HG03469 (cell line): Measurements from ENCODE around the gene UNCX.

ENCODE experiments used
- ATAC-seq: cut with Tn5 transposase; IDR thresholded peaks from one replicate; pipeline ENCODE4 v1.9.1; 2021; ENCODE audit warnings: mild to moderate bottlenecking, moderate library complexity, moderate number of reproducible peaks; ENCODE audit not compliant: unreplicated experiment

Gene UNCX

DNA sequence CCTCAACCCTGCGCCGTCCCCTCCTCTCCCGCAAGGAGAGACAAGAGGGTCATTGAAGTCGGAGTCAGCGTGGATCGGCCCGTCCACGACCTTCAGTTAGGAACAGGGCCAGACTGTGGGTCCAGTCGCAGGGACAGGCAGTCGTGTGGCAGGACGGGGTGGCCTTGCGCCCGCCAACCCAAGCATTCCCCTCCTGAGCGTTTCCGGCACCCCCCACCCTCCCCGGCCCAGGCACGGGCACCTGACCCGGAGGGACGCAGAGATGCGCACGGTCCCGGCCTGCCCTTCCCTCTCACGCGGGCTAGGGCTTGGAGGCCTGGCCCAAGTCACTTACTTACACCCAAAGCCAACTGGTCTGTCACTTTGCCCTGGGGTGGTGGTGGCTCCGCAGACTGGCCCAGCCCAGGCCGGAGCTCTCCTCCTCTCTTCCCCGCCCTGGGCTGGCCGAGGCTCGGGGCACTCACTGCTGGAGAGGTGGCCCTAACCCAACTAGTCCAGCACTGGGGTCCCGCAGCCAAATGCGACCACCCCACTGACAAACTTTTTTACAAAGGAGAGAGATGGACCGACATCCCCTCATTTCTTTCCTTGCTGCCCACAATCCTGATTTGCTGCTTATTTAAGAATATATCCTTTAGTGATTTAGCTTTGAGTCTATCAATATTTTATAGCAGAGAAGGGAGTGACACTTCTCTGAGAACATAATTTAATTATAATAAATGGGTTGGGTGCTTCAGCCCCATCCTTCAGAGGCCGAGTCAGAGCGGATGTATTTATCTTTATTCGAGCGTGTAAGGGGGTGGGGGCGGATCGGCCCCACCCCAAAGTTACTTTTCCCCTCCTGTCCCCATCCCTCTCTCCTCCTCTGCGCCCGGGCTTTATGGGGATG, 1.2 kb upstream of the UNCX start:
- no peak for ATAC-seq

GRCh38 chr7:1232103-1232466, 587 bp upstream of the UNCX start:
- no peak for ATAC-seq

DNA sequence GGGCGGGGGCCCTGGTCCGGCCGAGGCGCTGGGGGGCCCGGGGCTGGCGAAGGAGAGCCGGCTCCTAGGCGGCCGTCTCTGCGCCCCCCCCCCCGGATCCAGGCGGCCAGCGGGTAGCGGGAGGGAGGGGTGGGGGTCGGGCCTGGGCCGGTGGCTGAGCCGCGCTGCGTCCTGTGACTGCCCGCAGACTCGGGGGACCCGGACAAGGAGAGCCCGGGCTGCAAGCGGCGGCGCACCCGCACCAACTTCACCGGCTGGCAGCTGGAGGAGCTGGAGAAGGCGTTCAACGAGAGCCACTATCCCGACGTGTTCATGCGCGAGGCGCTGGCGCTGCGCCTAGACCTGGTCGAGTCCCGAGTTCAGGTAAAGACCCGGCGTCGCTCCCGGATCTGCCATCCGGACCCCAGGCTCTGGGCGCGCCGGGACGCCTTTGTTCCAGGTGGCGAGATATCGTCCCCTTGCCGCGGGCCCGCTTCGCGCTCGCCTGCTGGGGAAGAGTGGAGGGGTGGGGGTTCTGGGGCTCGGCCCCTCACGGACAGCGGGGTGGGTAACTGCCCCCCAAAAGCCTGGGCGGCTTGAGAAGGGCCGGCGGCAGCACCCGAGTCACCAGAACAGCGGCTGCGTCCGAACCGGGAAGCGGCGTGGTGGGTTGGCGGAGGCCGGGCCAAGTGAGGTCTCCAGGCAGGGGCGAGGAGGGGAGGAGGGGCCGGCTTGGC, 819 bp downstream of the UNCX start:
- no peak for ATAC-seq

GRCh38 chr7:1234049-1234880, 1.6 kb downstream of the UNCX start:
- ATAC-seq, result no peak

- no peak for ATAC-seq
Measured at GRCh38 chr7:1234881-1235500, 2.3 kb downstream of the UNCX start.

GRCh38 chr7:1235501-1236131, 2.9 kb downstream of the UNCX start:
- ATAC-seq, result no peak

DNA sequence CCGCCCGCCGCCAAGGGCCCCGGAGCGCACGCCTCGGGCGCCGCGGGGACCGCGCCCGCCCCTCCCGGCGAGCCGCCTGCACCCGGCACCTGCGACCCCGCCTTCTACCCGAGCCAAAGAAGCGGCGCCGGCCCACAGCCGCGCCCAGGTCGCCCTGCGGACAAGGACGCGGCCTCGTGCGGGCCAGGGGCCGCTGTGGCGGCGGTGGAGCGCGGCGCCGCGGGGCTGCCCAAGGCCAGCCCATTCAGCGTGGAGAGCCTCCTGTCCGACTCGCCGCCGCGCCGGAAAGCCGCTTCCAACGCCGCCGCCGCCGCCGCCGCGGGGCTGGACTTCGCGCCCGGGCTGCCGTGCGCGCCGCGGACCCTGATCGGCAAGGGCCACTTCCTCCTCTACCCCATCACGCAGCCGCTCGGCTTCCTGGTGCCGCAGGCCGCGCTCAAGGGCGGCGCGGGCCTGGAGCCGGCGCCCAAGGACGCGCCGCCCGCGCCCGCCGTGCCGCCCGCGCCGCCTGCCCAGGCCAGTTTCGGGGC, 3.5 kb downstream of the UNCX start:
- ATAC-seq, result no peak

GRCh38 chr7:1236831-1237701, 4.4 kb downstream of the UNCX start:
- ATAC-seq, result no peak

DNA sequence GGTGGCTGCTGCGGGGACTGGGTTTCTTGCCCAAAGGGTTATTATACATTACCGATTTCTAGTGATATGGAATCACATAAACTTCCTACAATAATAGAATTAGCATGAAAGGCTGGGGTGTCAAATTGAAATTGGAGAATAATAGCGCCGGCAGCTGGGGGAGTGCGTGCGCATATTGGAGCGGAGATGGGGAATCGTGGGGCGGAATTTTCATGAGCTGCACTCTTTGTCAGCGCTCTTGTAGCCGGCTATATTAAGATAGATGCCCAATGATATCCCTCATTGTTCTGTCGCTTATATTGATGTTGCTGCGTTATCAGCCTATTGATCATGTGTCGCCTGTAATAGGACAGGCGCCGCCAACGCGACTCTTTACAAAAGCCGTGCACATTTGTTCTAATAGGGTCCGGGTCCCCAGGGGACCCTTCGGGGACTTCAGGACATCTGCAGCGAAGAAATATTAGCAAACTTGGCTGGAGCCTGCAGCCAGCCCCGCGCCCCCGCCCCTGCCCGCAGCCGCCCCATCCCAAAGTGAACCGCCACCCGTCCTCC, 5.1 kb downstream of the UNCX start:
- no peak for ATAC-seq

DNA sequence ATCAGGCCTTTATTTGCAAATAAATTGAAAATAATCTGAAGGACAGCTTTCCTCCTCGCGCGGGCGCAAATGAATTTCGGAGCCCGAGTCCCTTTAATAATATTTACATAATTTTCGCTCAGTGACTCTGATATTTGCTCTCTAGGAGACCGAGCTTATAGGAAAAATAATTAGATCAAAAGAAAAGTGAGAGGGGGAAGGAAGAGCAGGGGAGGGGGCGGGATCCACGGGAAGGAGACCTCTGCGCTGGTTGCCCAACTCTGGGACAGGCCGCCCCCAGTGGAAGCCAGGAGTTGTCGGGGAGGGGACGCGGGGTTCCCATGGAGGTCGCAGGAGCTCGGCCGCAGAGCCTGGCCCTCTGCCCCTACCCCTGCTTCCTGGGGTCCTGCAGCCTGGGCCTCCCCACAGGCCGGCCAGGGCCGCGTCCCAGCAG, 5.8 kb downstream of the UNCX start:
- no peak for ATAC-seq

- ATAC-seq, result no peak
Measured at GRCh38 chr7:1238931-1239802, 6.5 kb downstream of the UNCX start.

- ATAC-seq, result no peak
Measured at GRCh38 chr7:1239803-1240516, 7.3 kb downstream of the UNCX start.

- ATAC-seq, result no peak
Measured at GRCh38 chr7:1240517-1241257, 8.0 kb downstream of the UNCX start.

- ATAC-seq, result no peak
Measured at GRCh38 chr7:1241258-1241602, 8.6 kb downstream of the UNCX start.

GRCh38 chr7:1241603-1242255, 9.1 kb downstream of the UNCX start:
- ATAC-seq, result no peak

DNA sequence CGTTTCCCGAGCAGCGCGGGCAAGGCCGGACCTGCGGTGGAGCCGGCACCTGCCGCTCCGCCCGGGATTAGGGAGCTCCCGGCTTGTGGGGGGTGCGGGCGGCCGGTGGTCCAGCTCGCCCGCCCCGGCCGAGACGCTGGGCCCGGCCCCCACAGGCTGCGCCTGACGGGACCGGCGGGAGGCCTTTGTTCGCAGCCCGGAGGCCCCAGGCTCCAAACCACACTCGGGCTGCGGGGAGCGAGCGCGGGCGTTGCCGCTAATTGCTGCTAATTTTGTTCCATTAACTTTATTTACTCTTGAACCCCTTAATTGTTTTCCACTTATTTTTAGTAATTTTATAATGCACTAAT, 9.6 kb downstream of the UNCX start:
- no peak for ATAC-seq
